Body of pancreas (tissue), 4 donors: ENCODE measurements around the gene PHAX.

Source experiments
- CTCF ChIP-seq, 7 experiments: fragments of 450-650 bp in 4 of 7; fragments of 200-600 bp in 3 of 7; sonication (generic) in 3 of 7; IDR thresholded peaks; one replicate each; pipeline ENCODE4 v1.5.1; 2016 to 2019; ENCODE audit warnings: antibody characterized with exemption in 7 of 7
- POLR2A ChIP-seq, 3 donors: fragments of 450-650 bp; IDR thresholded peaks; one replicate each; pipeline ENCODE4 v1.6.1; 2016; ENCODE audit warnings: antibody characterized with exemption in 3 of 3, mild to moderate bottlenecking in 2 of 3

- no peak for TF ChIP-seq POLR2A (IDR thresholded peaks at IDR 0.05)
- no peak for TF ChIP-seq CTCF (IDR thresholded peaks at IDR 0.05)
Observed at GRCh38 chr5:126631920-126632319, 31.2 kb downstream of the PHAX start.
